Naive thymus-derived CD4-positive, alpha-beta T cell (primary cell): ENCODE results near the gene CYP27C1. TPM values are rescaled to one million over a fixed set of nuclear protein-coding genes. Genes with fewer than 3 reads are reported as not detected.
A peak's percentile ranks its signal among the peaks of the same experiment; 100 is the strongest.

ENCODE experiments used
- ATAC-seq: fragments of 150-1000 bp; cut with Tn5 transposase; 2 replicates; pipeline ENCODE4 v1.10.0; 2021; ENCODE audit warnings: mild to moderate bottlenecking, moderate library complexity
- CTCF ChIA-PET: fragments of 350-600 bp; sonication (Branson Sonifier 250); formaldehyde crosslinking; loops from one replicate; lab custom pipeline; 2021; ENCODE audit warnings: antibody characterized with exemption; lab: Charles Lee
- POLR2A ChIA-PET: fragments of 350-600 bp; sonication (Branson Sonifier 250); formaldehyde crosslinking; loops from one replicate; lab custom pipeline; 2021; ENCODE audit warnings: antibody characterized with exemption, inconsistent platforms; lab: Charles Lee
- DNase-seq, 9 donors: peaks; one replicate each; pipeline versions ENCODE4 v3.0.0 to v3.0.0-alpha.2; 2020 to 2022; ENCODE audit warnings: mixed read lengths in 1 of 9
- H3K27ac ChIP-seq: one replicate; pipeline ENCODE4 v1.7.0; 2013; ENCODE audit warnings: mild to moderate bottlenecking, low read depth, low read length, moderate library complexity
- H3K27me3 ChIP-seq, 2 donors: one replicate each; pipeline ENCODE4 v1.7.0; 2013; ENCODE audit warnings: low read length in 2 of 2, mild to moderate bottlenecking in 2 of 2, moderate library complexity in 2 of 2; ENCODE audit not compliant: control insufficient read depth in 2 of 2, insufficient read depth in 2 of 2
- H3K36me3 ChIP-seq, 3 experiments: 1 replicate in 2 of 3; 2 replicates in 1 of 3; pipeline ENCODE4 v1.7.0; 2013; ENCODE audit warnings: low read length in 3 of 3, mild to moderate bottlenecking in 3 of 3, moderate library complexity in 1 of 3; ENCODE audit not compliant: insufficient read depth in 3 of 3, control insufficient read depth in 2 of 3
- H3K4me1 ChIP-seq, 2 donors: one replicate each; pipeline ENCODE4 v1.7.0; 2013; ENCODE audit warnings: low read length in 2 of 2, mild to moderate bottlenecking in 2 of 2, moderate library complexity in 1 of 2; ENCODE audit not compliant: control insufficient read depth in 2 of 2, insufficient read depth in 2 of 2
- H3K4me3 ChIP-seq: 2 replicates; pipeline ENCODE4 v1.7.0; 2013; ENCODE audit warnings: mild to moderate bottlenecking, low read length
- H3K9me3 ChIP-seq, 3 experiments: 1 replicate in 2 of 3; 2 replicates in 1 of 3; pipeline ENCODE4 v1.7.0; 2013; ENCODE audit warnings: low read length in 3 of 3; ENCODE audit not compliant: control insufficient read depth in 2 of 3
- H3K27ac Mint-ChIP-seq, 9 donors: one replicate each; pipeline ENCODE4 v1.8.0; 2020 to 2022; ENCODE audit warnings: mixed read lengths in 9 of 9, mild to moderate bottlenecking in 8 of 9, moderate library complexity in 5 of 9, inconsistent platforms in 2 of 9
- H3K27me3 Mint-ChIP-seq, 5 donors: one replicate each; pipeline ENCODE4 v1.8.0; 2021 to 2022; ENCODE audit warnings: mixed read lengths in 5 of 5, mild to moderate bottlenecking in 1 of 5
- H3K36me3 Mint-ChIP-seq, 5 donors: one replicate each; pipeline ENCODE4 v1.8.0; 2020 to 2022; ENCODE audit warnings: mixed read lengths in 5 of 5, mild to moderate bottlenecking in 3 of 5, inconsistent platforms in 1 of 5
- H3K4me1 Mint-ChIP-seq, 7 donors: one replicate each; pipeline ENCODE4 v1.8.0; 2020 to 2022; ENCODE audit warnings: mixed read lengths in 7 of 7, mild to moderate bottlenecking in 3 of 7, inconsistent platforms in 1 of 7
- H3K4me3 Mint-ChIP-seq, 10 donors: one replicate each; pipeline ENCODE4 v1.8.0; 2020 to 2022; ENCODE audit warnings: mild to moderate bottlenecking in 10 of 10, mixed read lengths in 10 of 10, moderate library complexity in 6 of 10, inconsistent platforms in 2 of 10
- H3K9me3 Mint-ChIP-seq, 11 donors: one replicate each; pipeline ENCODE4 v1.8.0; 2020 to 2022; ENCODE audit warnings: mixed read lengths in 11 of 11, mild to moderate bottlenecking in 4 of 11, inconsistent platforms in 1 of 11, moderate library complexity in 1 of 11
- intact Hi-C, 2 donors: fragments of 100-400 bp; cut with micrococcal nuclease; formaldehyde crosslinking; loops; one replicate each; pipeline ENCODE4 v1.15.1; 2023
- polyA plus RNA-seq, 2 donors: library from polyadenylated mRNA; unstranded; fragments of 300-500 nt; fragmentation: Illumina TruSeq; gene quantifications; one replicate each; pipeline ENCODE4 v1.2.3, GENCODE V29; 2021
- total RNA-seq, 6 experiments: library from RNA in 5 of 6; stranded (reverse) in 5 of 6; gene quantifications; 1 replicate in 5 of 6; 2 replicates in 1 of 6; pipeline ENCODE4 v1.2.3 and lab custom pipeline; 2021 to 2026

The CYP27C1 gene
- total and polyA plus RNA-seq, 7 experiments from 2014 or later, result not detected

GRCh38 chr2:127162261-127163089, 57.6 kb downstream of the CYP27C1 start:
- CTCF ChIA-PET, result no interaction called here

GRCh38 chr2:127161176-127162136, 58.6 kb downstream of the CYP27C1 start:
- ChIA-PET POLR2A (no interaction called here), CTCF (no interaction called here)
- Histone ChIP-seq H3K27me3 (no peaks in the 10 kb centered on the region), H3K4me3 (no peak overlapping the region), H3K36me3 (no peaks in the 10 kb centered on the region), H3K9me3 (no peaks in the 10 kb centered on the region), H3K27ac (no peak overlapping the region), H3K4me1 (no peaks in the 10 kb centered on the region)
- no peak for DNase-seq
- H3K4me3 Mint-ChIP-seq, result no peak overlapping the region
- H3K27me3 Mint-ChIP-seq, result peaks cover 0 to 14% (median 0%) of the 10 kb centered on the region in 5 donors
- peaks cover 0 to 2% (median 0%) of the 10 kb centered on the region in 7 donors for H3K4me1 Mint-ChIP-seq
- H3K9me3 Mint-ChIP-seq, result no peaks in the 10 kb centered on the region
- H3K36me3 Mint-ChIP-seq, result no peaks in the 10 kb centered on the region
- intact Hi-C loops, result no loop called here
- no peak overlapping the region for H3K27ac Mint-ChIP-seq
- ATAC-seq, result no peak

More at GRCh38 chr2:127162261-127163089, 57.6 kb downstream of the CYP27C1 start:
- Histone ChIP-seq H3K9me3 (no peaks in the 10 kb centered on the region), H3K27ac (no peak overlapping the region), H3K36me3 (no peaks in the 10 kb centered on the region), H3K4me3 (no peak overlapping the region), H3K27me3 (no peaks in the 10 kb centered on the region), H3K4me1 (no peaks in the 10 kb centered on the region)
- DNase-seq (no peak), ATAC-seq (no peak)
- Mint-ChIP-seq H3K4me3 (no peak overlapping the region), H3K36me3 (no peaks in the 10 kb centered on the region), H3K27ac (no peak overlapping the region), H3K4me1 (peaks cover 0 to 2% (median 0%) of the 10 kb centered on the region in 7 donors), H3K9me3 (no peaks in the 10 kb centered on the region), H3K27me3 (peaks cover 0 to 14% (median 0%) of the 10 kb centered on the region in 5 donors)
- intact Hi-C loops, result no loop called here
- POLR2A ChIA-PET, result no interaction called here

- POLR2A ChIA-PET, result no interaction called here
- Histone ChIP-seq H3K4me3 (no peak overlapping the region), H3K4me1 (no peaks in the 10 kb centered on the region), H3K36me3 (no peaks in the 10 kb centered on the region), H3K27me3 (no peaks in the 10 kb centered on the region), H3K9me3 (no peaks in the 10 kb centered on the region), H3K27ac (no peak overlapping the region)
- no peak for ATAC-seq
- Mint-ChIP-seq H3K27ac (no peak overlapping the region), H3K4me3 (no peak overlapping the region), H3K27me3 (peaks cover 0 to 14% (median 0%) of the 10 kb centered on the region in 5 donors), H3K4me1 (peaks cover 0 to 2% (median 0%) of the 10 kb centered on the region in 7 donors), H3K9me3 (no peaks in the 10 kb centered on the region), H3K36me3 (no peaks in the 10 kb centered on the region)
- CTCF ChIA-PET, result no interaction called here
- intact Hi-C loops, result no loop called here
- no peak for DNase-seq
Observed at GRCh38 chr2:127160676-127161075, 59.4 kb downstream of the CYP27C1 start.

- Mint-ChIP-seq H3K27me3 (peaks cover 0 to 14% (median 0%) of the 10 kb centered on the region in 5 donors), H3K27ac (no peak overlapping the region), H3K4me1 (no peaks in the 10 kb centered on the region), H3K9me3 (no peaks in the 10 kb centered on the region), H3K36me3 (no peaks in the 10 kb centered on the region), H3K4me3 (no peak overlapping the region)
- Histone ChIP-seq H3K27me3 (no peaks in the 10 kb centered on the region), H3K27ac (no peak overlapping the region), H3K4me3 (no peak overlapping the region), H3K9me3 (no peaks in the 10 kb centered on the region), H3K4me1 (no peaks in the 10 kb centered on the region), H3K36me3 (no peaks in the 10 kb centered on the region)
- ChIA-PET CTCF (no interaction called here), POLR2A (no interaction called here)
- DNase-seq, result no peak
- ATAC-seq, result no peak
- intact Hi-C loops, result no loop called here
Observed at GRCh38 chr2:127159543-127159942, 60.6 kb downstream of the CYP27C1 start.

- no peaks in the 10 kb centered on the region for H3K36me3 Mint-ChIP-seq
- no peak for DNase-seq
- intact Hi-C loops, result no loop called here
- H3K27me3 Mint-ChIP-seq, result peaks cover 0 to 10% (median 0%) of the 10 kb centered on the region in 5 donors
- Histone ChIP-seq H3K4me3 (no peak overlapping the region), H3K27ac (no peak overlapping the region), H3K27me3 (no peaks in the 10 kb centered on the region), H3K4me1 (no peaks in the 10 kb centered on the region), H3K36me3 (no peaks in the 10 kb centered on the region), H3K9me3 (no peaks in the 10 kb centered on the region)
- CTCF ChIA-PET, result no interaction called here
- H3K4me3 Mint-ChIP-seq, result no peak overlapping the region
- peak; percentile 69 for ATAC-seq
- no peaks in the 10 kb centered on the region for H3K4me1 Mint-ChIP-seq
- POLR2A ChIA-PET, result no interaction called here
- H3K27ac Mint-ChIP-seq, result peak overlapping the region in 1 of 9 donors; percentile 21
- H3K9me3 Mint-ChIP-seq, result no peaks in the 10 kb centered on the region
Observed at GRCh38 chr2:127158614-127159290, 61.3 kb downstream of the CYP27C1 start.

GRCh38 chr2:127157651-127158485, 62.2 kb downstream of the CYP27C1 start:
- intact Hi-C loops, result no loop called here

More at GRCh38 chr2:127157651-127158485, 62.2 kb downstream of the CYP27C1 start:
- peaks cover 0 to 9% (median 0%) of the 10 kb centered on the region in 5 donors for H3K27me3 Mint-ChIP-seq
- no peaks in the 10 kb centered on the region for H3K36me3 Mint-ChIP-seq
- Histone ChIP-seq H3K27me3 (no peaks in the 10 kb centered on the region), H3K4me3 (no peak overlapping the region), H3K27ac (no peak overlapping the region), H3K36me3 (no peaks in the 10 kb centered on the region), H3K9me3 (no peaks in the 10 kb centered on the region), H3K4me1 (no peaks in the 10 kb centered on the region)
- POLR2A ChIA-PET, result no interaction called here
- no peaks in the 10 kb centered on the region for H3K9me3 Mint-ChIP-seq
- DNase-seq, result no peak
- H3K27ac Mint-ChIP-seq, result no peak overlapping the region
- H3K4me3 Mint-ChIP-seq, result no peak overlapping the region
- CTCF ChIA-PET, result no interaction called here
- ATAC-seq, result no peak
- H3K4me1 Mint-ChIP-seq, result no peaks in the 10 kb centered on the region
